ENCODE data around the gene SFTPB.
"Not testable (repeated sequence)": the region's sequence is repeated elsewhere in the genome, so short reads cannot be mapped to it uniquely, and the experiment has no call there.

SFTPB gene

DNA sequence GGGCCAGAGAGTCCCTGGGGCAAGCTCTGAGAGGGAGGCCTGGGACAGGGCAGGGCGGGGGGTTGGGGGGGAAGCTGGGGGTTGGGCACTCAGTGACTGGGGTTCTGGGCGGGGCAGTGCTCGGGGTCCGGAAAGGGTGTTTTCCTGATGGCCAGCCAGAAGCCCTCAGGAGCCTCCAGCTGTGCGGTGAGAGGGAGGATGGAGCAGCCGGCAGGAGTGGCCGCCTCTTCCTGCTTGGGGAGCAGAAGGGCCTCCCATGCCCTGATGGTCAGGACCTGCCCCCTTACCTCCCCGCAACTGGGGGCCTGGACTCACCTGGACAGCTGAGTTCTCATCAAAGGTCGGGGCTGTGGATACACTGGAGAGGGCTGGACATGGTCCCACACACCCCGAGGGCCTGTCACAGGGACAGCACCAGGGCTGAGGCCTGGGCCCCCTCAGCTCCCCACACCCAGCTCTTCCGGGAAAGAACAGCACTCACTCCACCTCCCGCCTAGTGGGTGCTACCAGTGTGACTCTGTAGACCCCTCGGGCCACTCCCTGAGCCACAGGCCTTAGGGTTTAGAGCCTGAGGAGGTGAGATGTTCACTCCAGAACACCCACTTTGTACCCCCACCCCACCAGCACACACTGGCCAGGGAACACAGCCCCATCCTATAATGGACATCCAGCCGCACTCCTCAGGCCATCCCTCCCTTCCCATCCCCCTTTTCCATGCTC lies 6.7 kb downstream of the SFTPB start:
- DNase-seq (ENCODE audit: low read depth), result no peak
- H3K4me3 ChIP-seq (ENCODE audit: low read depth, low read length), result no peak overlapping the region

DNA sequence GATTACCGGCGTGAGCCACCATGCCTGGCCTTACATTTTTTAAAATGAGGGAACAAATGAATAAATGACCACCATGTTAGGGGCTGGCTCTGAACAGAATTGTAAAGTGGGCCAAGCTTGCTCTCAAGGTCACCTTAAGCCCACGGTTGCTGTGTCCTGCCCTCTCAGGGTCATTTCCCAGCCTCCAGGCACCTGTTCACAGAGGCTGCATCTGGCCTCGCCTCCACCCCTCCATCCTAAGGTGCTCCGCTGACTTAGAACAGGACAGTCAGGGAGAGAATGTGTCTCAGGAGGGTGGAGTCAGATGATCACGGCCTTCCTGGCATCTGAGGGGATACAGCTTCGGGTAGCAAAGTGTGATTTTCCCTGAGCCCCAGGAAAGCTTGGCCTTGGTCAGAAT lies 7.3 kb downstream of the SFTPB start:
- H3K4me3 ChIP-seq (ENCODE audit: low read depth, low read length), result no peak overlapping the region

DNA sequence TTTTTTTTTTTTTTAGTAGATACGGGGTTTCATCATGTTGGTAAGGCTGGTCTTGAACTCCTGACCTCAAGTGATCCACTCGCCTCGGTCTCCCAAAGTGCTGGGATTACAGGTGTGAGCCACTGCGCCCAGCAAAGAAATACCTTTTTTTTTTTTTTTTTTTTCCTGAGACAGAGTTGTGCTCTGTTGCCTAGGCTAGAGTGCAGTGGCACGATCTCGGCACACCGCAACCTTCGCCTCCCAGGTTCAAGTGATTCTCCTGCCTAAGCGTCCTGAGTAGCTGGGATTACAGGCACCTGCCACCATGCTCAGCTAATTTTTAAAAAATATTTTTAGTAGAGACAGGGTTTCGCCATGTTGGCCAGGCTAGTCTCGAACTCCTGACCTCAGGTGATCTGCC lies 7.7 kb downstream of the SFTPB start:
- DNase-seq (ENCODE audit: low read depth), result not testable (repeated sequence)

More for the DNA sequence above, 7.3 kb downstream of the SFTPB start:
- DNase-seq (ENCODE audit: low read depth), result no peak

DNA sequence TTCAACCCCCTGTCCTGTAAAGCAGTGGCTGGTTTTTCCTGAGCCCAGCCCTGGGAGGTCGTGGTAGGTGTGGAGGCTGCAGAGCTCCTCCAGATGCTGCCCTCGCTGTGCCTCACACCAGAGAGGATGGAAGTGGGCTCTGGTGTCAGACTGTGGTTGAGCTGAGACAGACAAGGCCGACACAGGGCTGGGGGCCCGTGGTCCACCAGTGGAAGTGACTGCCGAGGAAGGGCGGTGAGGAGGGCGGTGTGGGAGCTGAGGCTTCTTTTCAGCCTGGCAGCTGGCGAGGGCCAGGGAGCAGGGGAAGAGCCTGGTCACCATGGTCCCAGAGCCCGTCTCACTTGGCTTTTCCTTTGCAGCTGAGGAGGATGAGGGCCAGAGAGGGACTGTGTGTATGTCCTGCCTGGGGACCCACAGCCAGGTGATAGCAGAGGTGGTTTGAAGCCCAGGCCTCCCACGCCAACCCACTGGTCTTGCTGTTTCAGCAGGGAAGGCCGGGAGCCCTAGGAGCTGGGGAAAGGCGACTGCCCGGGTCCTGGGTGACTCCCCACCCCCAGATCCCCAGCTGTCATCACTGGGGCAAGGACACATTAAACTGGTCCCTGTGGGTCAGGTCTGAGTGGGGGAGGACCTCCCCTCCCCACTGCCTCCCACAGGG lies 8.5 kb downstream of the SFTPB start:
- no peak overlapping the region for H3K4me3 ChIP-seq (ENCODE audit: low read depth, low read length)
- DNase-seq (ENCODE audit: low read depth), result no peak

More for the DNA sequence above, 7.7 kb downstream of the SFTPB start:
- not testable (repeated sequence) for H3K4me3 ChIP-seq (ENCODE audit: low read depth, low read length)

DNA sequence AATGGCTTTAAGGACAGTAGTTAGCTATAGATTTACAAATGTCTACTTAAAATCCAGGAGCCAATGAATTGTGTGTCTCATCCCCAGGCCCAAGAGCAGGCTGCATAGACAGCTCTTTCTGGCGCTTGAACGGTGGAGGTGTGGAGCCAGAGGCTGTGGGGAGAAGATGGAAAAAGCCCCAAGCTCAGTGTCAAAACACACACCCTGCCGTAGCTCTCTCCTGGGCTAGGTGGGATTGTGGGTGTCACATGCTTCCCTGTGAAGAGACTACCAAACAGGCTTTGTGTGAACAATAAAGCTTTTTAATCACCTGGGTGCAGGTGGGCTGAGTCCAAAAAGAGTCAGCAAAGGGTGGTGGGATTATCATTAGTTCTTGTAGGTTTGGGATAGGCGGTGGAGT lies 10.6 kb downstream of the SFTPB start:
- not testable (repeated sequence) for H3K4me3 ChIP-seq (ENCODE audit: low read depth, low read length); DNase-seq (ENCODE audit: low read depth)

DNA sequence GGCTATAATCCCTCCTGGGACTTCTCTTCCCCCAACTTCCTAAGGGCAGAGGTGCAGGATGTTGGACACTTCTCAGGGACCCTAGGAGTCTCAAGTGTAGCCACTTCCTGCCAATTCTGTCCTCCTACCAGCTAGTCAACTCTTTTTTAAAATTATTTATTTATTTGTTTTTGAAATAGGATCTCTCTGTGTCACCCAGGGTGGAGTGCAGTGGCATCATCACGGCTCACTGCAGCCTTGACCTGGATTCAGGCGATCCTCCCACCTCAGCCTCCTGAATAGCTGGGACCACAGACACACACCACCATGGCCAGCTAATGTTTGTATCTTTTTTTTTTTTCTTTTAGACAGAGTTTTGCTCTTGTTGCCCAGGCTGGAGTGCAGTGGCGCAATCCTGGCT lies 11.5 kb downstream of the SFTPB start:
- no peak for DNase-seq (ENCODE audit: low read depth)
- H3K4me3 ChIP-seq (ENCODE audit: low read depth, low read length), result no peak overlapping the region

DNA sequence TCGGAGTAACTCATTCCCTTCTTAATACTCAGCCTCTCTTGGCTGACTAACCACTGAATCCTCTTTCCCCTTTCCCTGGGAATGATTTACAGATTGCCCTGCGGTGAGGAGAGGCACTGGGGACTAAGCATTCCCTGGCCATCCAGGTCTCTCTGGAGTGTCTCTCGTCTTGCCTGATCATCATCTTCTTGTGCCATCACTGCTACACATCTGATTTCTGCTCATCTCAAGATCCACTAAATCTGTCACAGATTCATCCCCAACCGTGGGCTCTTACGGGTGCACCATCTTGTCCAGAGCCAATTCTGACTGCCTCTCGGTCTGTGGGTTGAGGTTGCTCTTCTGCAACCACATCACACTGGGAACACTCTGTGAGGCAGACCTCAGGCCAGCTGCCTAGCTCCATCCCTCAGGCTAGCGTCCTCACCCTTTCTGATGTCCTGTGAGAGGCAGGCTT lies 12.0 kb downstream of the SFTPB start:
- DNase-seq (ENCODE audit: low read depth), result no peak
- H3K4me3 ChIP-seq (ENCODE audit: low read depth, low read length), result no peak overlapping the region

DNA sequence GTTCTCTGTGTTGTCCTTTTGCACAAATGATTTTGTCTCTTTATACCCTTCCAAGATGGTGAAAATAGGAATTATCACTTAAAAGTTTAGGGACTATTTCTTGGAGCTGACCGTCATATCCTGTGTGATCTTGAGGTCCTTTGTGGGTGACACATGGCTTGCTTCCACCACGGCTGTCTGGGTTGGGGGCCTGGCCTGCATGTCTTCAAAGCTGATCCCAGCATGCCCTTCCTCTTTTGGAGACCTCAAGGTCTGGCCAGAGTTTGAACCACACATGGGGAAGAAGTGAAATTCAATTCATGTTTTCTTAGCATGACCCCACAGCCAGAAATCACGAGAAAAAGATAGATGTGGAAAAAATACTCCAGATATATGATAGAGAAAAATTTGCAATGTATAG lies 14.0 kb downstream of the SFTPB start:
- no peak for DNase-seq (ENCODE audit: low read depth)
- H3K4me3 ChIP-seq (ENCODE audit: low read depth, low read length), result no peak overlapping the region

DNA sequence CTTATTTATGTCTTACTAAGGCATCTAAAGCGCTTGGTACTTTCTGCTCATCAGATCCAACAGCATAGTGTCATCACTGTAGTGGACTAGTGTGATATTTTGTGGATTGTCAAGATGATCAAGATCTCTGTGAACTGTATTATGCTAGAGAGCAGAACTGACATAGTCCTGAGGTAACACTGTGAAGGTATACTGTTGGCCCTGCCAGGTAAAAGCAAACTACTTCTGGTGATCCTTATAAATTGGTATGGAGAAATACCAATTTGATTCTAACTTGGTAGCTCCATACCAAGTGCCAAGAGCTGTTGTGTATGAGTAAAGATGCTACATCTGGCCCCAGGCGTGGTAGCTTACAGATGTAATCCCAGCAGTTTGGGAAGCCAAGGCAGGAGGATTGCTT lies 15.9 kb downstream of the SFTPB start:
- DNase-seq (ENCODE audit: low read depth), result no peak
- no peak overlapping the region for H3K4me3 ChIP-seq (ENCODE audit: low read depth, low read length)

DNA sequence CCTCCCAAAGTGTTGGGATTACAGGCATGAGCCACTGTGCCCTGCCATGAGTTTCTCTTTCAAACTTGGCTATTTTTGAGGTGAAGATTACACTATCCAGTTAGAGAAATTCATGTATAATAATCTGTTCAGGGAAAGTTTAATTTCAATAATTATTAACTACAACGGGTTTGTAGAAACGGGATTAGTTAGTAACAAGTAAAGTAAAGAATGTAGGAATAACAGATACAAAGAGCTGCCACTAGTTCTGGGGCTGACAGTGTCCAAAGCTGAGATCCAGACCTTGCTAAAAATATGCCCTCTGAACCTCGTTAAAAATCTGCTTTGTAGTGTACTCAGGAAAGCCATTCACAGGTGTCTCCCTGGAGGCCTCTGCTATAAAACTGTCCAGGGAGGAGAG lies 16.9 kb downstream of the SFTPB start:
- DNase-seq (ENCODE audit: low read depth), result no peak
- H3K4me3 ChIP-seq (ENCODE audit: low read depth, low read length), result no peak overlapping the region

DNA sequence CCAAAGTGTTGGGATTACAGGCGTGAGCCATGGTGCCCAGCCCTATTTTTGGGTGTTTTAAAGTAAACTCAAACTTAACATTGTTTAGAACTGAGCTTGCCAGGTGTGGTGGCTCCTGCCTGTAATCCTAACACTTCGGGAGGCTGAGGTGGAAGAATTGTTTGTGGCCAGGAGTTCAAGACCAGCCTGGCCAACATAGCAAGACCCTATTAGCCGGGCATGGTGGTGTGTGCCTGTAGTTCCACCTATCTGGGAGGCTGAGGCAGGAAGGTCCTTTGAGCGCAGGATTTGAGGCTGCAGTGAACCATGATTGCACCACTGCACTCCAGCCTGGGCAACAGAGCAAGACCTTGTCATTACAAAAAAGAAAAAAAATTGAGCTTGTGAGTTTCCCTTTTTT lies 17.5 kb downstream of the SFTPB start:
- H3K4me3 ChIP-seq (ENCODE audit: low read depth, low read length), result no peak overlapping the region
- no peak for DNase-seq (ENCODE audit: low read depth)

DNA sequence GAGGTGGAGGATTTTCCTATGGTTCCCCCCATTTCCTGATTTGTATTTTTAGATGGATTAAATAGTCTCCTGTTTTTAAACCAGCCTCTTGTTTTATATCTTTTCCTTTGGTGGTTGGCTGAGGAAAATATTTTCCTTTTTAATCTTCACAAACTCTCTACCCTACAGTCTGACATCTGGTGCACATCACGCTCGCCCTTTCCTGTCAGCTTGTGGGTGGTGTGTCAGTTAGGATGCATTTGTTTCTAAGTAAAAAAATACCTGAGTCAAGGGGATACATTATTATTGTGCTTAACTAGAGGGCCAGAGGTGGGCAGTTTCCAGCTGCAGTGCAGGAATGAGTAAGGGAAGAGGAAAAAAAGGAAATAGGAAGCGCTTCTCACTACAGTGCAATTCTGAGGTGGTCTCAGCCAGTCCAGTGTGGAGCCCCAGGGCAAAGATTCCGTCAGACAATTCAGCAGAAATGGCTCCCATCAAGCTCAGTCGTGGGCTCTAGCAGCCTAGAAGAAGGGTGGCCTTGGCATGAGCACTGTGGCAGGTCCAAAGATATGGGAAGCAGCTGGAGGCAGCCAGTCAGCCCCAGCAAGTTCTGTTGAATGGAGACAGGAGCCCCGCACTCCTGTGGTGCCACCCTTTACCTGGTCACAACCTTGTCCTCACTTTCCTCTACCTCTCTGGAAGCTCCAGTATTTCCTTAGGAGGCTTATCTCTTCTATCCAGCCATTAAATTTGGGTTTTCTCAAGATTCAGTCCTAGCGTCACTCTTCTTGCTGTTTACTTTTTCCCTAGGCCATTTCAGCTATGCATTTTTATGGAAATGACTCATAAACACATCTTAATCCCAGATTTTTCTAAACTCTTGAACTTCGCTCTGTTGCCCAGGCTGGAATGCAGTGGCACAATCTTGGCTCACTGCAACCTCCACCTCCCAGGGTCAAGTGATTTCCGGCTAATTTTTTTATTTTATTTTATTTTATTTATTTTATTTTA lies 18.5 kb downstream of the SFTPB start:
- DNase-seq (ENCODE audit: low read depth), result no peak
- no peak overlapping the region for H3K4me3 ChIP-seq (ENCODE audit: low read depth, low read length)

DNA sequence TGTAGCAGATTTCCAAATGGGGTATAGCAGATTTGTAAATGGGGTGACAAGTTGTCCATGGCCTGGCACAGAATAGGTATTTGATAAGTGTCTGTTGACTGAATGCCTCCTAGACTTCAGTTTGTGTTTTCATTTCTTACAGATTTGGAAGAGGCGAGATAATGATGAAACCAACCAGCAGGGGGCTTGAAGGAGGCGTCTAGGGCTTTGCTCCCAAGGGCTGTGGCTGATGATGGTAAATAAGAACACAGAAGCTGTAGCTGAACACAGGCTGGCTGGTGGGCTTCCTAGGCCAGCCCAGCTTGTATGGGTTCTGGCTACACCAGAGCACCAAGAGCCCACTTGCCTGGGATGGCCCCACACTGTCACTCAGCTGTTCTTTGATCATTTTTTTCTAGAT lies 19.4 kb downstream of the SFTPB start:
- no peak for DNase-seq (ENCODE audit: low read depth)

DNA sequence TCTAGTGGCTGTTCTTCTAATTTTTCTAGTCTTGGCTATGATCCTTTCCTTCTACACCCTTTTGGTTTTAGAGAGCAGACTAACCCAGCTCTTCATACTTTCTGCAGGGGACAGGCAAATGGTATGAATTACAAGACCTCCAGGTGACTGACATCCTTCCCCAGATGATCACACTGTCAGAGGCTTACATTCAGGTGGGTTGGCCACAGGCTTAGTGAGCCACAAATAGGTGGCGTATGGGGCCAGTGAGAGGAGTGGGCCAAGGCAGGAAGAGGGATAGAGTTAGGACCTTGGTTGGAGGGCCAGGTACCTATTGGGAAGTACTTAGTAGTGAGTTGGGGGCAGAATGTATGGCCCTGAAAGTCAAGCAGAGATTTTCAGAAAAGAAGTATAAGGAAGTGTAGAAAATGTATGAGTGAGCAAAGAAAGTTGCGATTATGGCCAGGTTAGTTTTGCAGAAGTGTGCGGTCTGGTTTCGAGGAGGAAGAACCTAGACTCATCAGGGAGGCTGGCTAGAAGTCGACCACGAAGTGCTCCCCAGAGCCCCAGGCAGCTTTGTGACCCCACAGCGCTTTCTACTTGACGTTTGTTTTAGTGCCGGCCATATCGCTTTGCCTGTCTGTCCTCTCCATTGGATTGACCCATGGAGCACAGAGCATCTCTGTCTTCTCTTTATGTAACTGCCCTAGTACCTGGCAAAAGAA lies 20.0 kb downstream of the SFTPB start:
- no peak for DNase-seq (ENCODE audit: low read depth)

More for the DNA sequence above, 19.4 kb downstream of the SFTPB start:
- H3K4me3 ChIP-seq (ENCODE audit: low read depth, low read length), result no peak overlapping the region

DNA sequence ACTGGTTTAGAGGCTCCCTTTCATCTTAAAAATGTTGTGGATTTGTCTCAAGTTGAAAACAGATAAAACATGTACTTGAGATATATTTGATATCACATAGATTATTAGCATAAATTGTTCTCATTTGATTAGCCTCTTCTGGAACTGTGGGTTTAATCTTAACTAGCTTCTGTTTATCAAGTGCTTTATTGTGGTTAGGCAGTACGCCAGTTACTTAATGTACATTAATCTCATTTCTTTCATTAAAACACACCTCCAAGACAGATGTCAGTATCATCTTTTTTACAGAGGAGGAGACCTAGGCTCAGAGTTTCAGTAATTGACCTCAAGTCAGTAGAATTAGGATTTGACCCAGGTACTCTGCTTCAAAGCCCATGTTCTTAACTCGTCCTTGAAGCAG lies 21.8 kb downstream of the SFTPB start:
- H3K4me3 ChIP-seq (ENCODE audit: low read depth, low read length), result no peak overlapping the region
- no peak for DNase-seq (ENCODE audit: low read depth)

More for the DNA sequence above, 20.0 kb downstream of the SFTPB start:
- no peak overlapping the region for H3K4me3 ChIP-seq (ENCODE audit: low read depth, low read length)

DNA sequence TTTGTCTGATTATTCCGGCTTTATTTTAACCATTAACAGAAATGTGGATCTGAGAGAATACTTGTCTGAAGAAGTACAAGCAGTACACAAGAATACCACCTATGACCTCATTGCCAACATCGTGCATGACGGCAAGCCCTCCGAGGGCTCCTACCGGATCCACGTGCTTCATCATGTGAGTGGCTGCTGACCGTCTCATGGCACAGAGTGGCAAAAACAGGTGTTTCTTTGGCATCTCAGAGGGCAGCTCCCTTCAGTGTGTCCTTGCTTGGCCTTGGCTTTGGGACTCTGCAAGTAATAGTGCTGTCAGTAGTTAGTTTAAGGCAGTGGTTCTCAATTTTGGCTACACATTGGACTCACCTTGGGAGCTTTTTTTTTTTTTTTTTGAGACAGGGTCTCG lies 23.1 kb downstream of the SFTPB start:
- no peak for DNase-seq (ENCODE audit: low read depth)
- no peak overlapping the region for H3K4me3 ChIP-seq (ENCODE audit: low read depth, low read length)

DNA sequence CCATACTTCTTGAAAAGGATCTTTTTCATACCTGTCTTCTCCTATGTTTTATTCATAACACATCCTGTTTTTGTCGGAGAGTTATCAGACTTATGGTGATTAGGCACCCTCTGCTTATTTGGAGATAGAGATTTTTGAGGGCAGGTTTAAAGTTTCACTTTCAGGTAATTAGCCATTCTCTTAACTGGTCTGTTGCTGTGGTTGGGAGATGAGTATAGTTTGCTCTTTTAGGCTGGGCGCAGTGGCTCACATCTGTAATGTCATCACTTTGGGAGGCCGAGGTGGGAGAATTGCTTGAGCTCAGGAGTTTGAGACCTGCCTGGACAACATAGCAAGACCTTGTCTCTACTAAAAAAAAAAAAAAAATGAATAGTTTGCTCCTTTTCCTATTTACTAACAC lies 25.3 kb downstream of the SFTPB start:
- no peak for DNase-seq (ENCODE audit: low read depth)
- no peak overlapping the region for H3K4me3 ChIP-seq (ENCODE audit: low read depth, low read length)

DNA sequence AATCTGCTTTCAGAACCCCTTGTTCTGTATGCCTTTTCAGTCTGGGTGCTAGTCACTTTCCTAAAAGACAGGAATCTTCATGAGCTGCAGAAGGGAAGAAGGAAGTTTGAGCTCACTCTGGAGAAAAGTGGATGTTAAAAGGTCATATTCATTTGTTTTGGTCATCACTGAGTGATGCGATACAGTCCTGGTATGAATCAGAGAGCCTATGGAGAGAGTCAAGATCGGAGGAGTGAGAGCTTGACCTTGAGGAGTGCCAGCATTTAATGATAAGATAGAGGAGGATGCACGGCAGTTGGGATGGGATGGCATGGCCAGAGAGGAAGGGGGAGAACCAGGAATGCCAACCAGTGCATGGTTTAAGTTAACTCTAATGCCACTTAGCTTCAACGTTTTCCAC lies 32.4 kb downstream of the SFTPB start:
- H3K4me3 ChIP-seq (ENCODE audit: low read depth, low read length), result no peak overlapping the region

DNA sequence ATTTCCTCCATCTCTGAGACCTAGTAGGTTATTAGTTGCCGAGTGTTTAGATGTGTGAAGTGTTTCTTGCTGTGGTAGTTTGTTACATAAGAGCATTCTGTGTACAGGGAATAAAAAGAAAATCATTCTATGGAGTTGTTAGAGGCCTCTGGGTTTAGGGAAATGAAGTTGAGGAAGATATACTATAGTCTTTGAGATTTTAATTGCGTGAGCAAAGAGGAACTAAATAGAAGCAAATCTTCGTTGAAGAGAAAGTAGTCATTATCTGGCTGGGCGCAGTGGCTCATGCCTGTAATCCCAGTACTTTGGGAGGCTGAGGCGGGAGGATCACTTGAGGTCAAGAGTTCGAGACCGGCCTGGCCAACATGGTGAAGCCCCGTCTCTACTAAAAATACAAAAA lies 33.0 kb downstream of the SFTPB start:
- no peak overlapping the region for H3K4me3 ChIP-seq (ENCODE audit: low read depth, low read length)
- DNase-seq (ENCODE audit: low read depth), result no peak

More for the DNA sequence above, 32.4 kb downstream of the SFTPB start:
- DNase-seq (ENCODE audit: low read depth), result no peak

Data from skeletal muscle cell (primary cell).